Testis (tissue), 3 donors: ENCODE measurements around the gene HIRA. TPM values are rescaled to one million over a fixed set of nuclear protein-coding genes. Genes with fewer than 3 reads are reported as not detected.
"Not testable (repeated sequence)": the region's sequence is repeated elsewhere in the genome, so short reads cannot be mapped to it uniquely, and the experiment has no call there.

Experiments
- DNase-seq: peaks from one replicate; pipeline ENCODE4 v3.0.0-alpha.2; 2019
- H3K27ac ChIP-seq, 2 donors: fragments of 200-600 bp; sonication (generic); one replicate each; pipeline ENCODE4 v1.5.1; 2019
- H3K27me3 ChIP-seq: fragments of 200-600 bp; sonication (generic); one replicate; pipeline ENCODE4 v1.5.1; 2019
- H3K36me3 ChIP-seq: fragments of 200-600 bp; sonication (generic); one replicate; pipeline ENCODE4 v1.5.1; 2017; ENCODE audit warnings: low read depth; ENCODE audit errors: missing control alignments
- H3K4me1 ChIP-seq: fragments of 200-600 bp; sonication (generic); one replicate; pipeline ENCODE4 v1.5.1; 2019
- H3K4me3 ChIP-seq, 2 donors: fragments of 200-600 bp; sonication (generic); one replicate each; pipeline ENCODE4 v1.5.1; 2017 to 2019
- H3K9me3 ChIP-seq: fragments of 200-600 bp; sonication (generic); one replicate; pipeline ENCODE4 v1.5.1; 2017
- POLR2A ChIP-seq: fragments of 450-650 bp; IDR thresholded peaks from one replicate; pipeline ENCODE4 v1.6.1; 2017; ENCODE audit warnings: antibody characterized with exemption, mild to moderate bottlenecking, moderate library complexity
- WGBS, 2 donors: methylation state at CpG; one replicate each; pipeline ENCODE4 v1.1.5; 2018; 5-methylcytosine and 5-hydroxymethylcytosine counted together
- intact Hi-C: fragments of 100-400 bp; cut with DNase I; formaldehyde crosslinking; loops from one replicate; pipeline ENCODE4 v1.15.1; 2023; ENCODE audit warnings: low total_unique reads
- polyA plus RNA-seq: library from polyadenylated mRNA; stranded (reverse); fragments of 350-450 nt; fragmentation: Illumina TruSeq; extraction: RNeasy Lipid Tissue Mini Kit (QIAGEN cat#74804); gene quantifications from one replicate; pipeline ENCODE4 v1.2.3, GENCODE V29; 2014; ENCODE audit warnings: low read depth, low replicate concordance; ENCODE audit not compliant: insufficient read depth
- total RNA-seq, 2 donors: library from RNA; depleted of rRNA; stranded (reverse); fragments of >200 nt; gene quantifications; one replicate each; pipeline ENCODE4 v1.2.3, GENCODE V29; 2016
- TF ChIP-seq, protein P1 (sequence below), 3 experiments: fragments of 450-650 bp in 2 of 3; fragments of 200-600 bp in 1 of 3; sonication (generic) in 1 of 3; IDR thresholded peaks; one replicate each; pipeline ENCODE4 v1.5.1; 2016 to 2019; ENCODE audit warnings: antibody characterized with exemption in 3 of 3, mild to moderate bottlenecking in 2 of 3, moderate library complexity in 1 of 3

HIRA gene
- total and polyA plus RNA-seq, 3 donors from 2014 or later, result 17.7 to 25.7 (median 21.8) TPM

DNA sequence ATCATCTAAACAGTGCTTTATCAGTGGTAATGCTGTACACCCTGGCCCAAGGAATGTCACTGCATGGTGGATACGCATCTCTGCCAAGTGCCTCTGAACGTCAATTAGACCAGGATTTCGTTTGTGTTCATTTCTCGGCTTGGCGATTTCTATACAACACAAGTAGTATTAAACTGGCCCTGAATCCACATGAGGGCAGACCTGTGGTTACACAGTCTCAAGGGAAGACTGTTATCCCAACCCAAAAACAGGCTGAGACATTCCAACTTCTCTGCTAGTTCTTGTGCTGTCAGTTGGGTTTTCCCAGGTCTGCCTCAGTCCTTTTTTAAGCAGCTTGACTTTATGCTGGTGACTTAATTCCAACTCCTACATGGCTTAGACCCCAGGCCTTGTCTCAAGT, 58.1 kb downstream of the HIRA start:
- DNase-seq, result no peak
- intact Hi-C loops, result no loop called here
- no peaks in the 10 kb centered on the region for H3K4me1 ChIP-seq
- TF ChIP-seq, protein P1, sequence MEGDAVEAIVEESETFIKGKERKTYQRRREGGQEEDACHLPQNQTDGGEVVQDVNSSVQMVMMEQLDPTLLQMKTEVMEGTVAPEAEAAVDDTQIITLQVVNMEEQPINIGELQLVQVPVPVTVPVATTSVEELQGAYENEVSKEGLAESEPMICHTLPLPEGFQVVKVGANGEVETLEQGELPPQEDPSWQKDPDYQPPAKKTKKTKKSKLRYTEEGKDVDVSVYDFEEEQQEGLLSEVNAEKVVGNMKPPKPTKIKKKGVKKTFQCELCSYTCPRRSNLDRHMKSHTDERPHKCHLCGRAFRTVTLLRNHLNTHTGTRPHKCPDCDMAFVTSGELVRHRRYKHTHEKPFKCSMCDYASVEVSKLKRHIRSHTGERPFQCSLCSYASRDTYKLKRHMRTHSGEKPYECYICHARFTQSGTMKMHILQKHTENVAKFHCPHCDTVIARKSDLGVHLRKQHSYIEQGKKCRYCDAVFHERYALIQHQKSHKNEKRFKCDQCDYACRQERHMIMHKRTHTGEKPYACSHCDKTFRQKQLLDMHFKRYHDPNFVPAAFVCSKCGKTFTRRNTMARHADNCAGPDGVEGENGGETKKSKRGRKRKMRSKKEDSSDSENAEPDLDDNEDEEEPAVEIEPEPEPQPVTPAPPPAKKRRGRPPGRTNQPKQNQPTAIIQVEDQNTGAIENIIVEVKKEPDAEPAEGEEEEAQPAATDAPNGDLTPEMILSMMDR (IDR thresholded peaks at IDR 0.05), result no peak
- TF ChIP-seq POLR2A, result no peak
- H3K27ac ChIP-seq, result no peak overlapping the region
- H3K4me3 ChIP-seq, result no peak overlapping the region
- 90 to 96% methylated on average over 5 of the region's 5 CpGs for WGBS, 2 donors
- H3K27me3 ChIP-seq, result no peaks in the 10 kb centered on the region
- H3K9me3 ChIP-seq, result no peaks in the 10 kb centered on the region
- no peaks in the 10 kb centered on the region for H3K36me3 ChIP-seq

DNA sequence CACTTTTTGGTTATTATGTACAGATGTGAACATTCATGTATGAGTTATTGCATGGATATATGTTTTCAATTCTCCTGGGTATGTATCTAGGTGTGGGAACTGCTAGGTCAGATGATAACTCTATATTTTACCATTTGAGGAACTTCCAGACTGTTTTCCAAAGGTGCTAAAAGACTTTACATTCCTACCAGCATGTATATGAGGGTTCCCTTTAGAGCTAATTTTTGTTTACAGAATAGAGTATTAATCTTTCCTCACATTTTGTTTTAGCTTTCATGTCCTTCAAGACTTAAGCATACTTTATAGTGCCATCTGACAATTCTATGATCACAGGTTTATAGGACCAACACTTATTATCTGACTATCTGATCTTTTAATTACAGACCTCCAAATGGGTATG, 59.6 kb downstream of the HIRA start:
- Histone ChIP-seq H3K36me3 (no peaks in the 10 kb centered on the region), H3K27me3 (no peaks in the 10 kb centered on the region), H3K27ac (no peak overlapping the region), H3K4me3 (no peak overlapping the region), H3K9me3 (no peaks in the 10 kb centered on the region), H3K4me1 (no peaks in the 10 kb centered on the region)
- TF ChIP-seq, protein P1 (IDR thresholded peaks at IDR 0.05), result no peak
- TF ChIP-seq POLR2A, result no peak
- intact Hi-C loops, result no loop called here
- no peak for DNase-seq

DNA sequence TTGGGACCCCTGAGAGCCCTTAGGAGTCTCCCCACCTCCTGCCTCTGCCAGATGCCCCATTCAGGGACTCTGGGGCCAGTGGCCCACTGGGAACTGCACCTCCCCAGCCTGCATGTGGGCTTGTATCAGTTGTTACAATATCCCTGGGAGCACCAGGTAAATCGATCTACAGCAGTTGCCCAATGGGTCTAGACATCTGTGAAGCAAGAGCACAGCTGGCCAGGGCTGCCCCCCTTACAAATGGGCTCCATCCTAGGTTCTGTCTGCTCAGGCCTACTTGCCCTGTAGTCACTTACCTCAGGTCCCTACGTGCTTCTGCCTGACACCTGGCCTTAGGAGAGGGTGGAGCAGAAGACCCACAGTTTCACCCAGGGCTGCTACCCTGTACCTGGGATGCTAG, 62.7 kb downstream of the HIRA start:
- H3K4me3 ChIP-seq, result no peak overlapping the region
- no peaks in the 10 kb centered on the region for H3K36me3 ChIP-seq
- H3K27ac ChIP-seq, result no peak overlapping the region
- no peak for TF ChIP-seq POLR2A
- TF ChIP-seq, protein P1 (IDR thresholded peaks at IDR 0.05), result no peak
- intact Hi-C loops, result no loop called here
- DNase-seq, result no peak
- no peaks in the 10 kb centered on the region for H3K27me3 ChIP-seq
- no peaks in the 10 kb centered on the region for H3K4me1 ChIP-seq
- WGBS, 2 donors, result 94 to 96% methylated on average over 2 of the region's 2 CpGs
- no peaks in the 10 kb centered on the region for H3K9me3 ChIP-seq

DNA sequence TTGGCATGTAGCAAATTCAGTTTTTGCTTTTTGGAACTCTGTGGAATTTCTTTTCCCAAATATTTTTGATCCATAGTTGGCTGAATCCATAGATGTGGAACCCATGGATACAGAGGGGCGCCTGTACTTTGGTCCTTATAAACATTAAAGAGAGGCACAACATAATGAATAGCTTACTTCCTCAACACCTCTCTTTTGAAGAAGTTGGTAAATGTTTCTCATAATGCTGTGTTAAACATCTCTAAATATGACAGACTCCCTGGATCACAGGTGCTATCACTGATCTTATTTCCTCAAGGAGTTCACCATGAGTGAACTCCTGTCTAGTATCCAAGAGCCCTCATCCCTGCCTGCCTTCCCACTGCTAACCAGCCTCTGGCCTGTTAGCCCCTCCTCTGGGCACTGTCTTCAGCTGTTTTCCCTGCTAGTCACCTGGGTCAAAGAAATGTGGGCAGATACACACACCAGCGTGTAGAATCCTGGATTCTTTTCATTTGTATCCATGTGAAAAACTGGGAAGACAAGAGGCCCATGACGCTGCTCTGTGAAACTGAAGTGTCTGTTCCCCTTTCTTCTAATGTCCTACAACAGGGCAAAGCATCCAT, 63.7 kb downstream of the HIRA start:
- intact Hi-C loops, result no loop called here
- WGBS, 2 donors, result 94 to 99% methylated on average over 3 of the region's 3 CpGs
- Histone ChIP-seq H3K9me3 (no peaks in the 10 kb centered on the region), H3K27me3 (no peaks in the 10 kb centered on the region), H3K4me1 (no peaks in the 10 kb centered on the region), H3K36me3 (no peaks in the 10 kb centered on the region), H3K27ac (no peak overlapping the region), H3K4me3 (no peak overlapping the region)
- TF ChIP-seq POLR2A, result no peak
- TF ChIP-seq, protein P1 (IDR thresholded peaks at IDR 0.05), result no peak
- DNase-seq, result no peak

DNA sequence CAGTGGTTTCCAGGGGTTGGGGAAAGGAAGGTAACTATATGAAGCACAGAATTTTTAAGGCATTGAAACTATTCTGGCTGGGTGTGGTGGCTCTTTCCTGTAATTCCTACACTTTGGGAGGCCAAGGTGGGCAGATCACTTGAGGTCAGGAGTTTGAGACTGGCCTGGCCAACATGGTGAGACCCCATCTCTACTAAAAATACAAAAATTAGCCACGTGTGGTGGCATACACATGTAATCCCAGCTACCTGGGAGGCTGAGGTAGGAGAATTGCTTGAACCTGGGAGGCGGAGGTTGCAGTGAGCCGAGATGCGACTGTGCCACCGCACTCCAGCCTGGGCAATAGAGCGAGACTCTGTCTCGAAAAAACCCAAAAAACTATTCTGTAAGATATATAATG, 68.0 kb downstream of the HIRA start:
- H3K27ac ChIP-seq, DNase-seq, intact Hi-C loops: not testable (repeated sequence)

More for the DNA sequence above, 68.0 kb downstream of the HIRA start:
- 92 to 96% methylated on average over 7 of the region's 7 CpGs for WGBS, 2 donors
- not testable (repeated sequence) for H3K9me3 ChIP-seq, H3K36me3 ChIP-seq, H3K4me1 ChIP-seq, H3K4me3 ChIP-seq, H3K27me3 ChIP-seq
